ENCODE measurements around the gene CNGB1.
"Not testable (repeated sequence)": the region's sequence is repeated elsewhere in the genome, so short reads cannot be mapped to it uniquely, and the experiment has no call there.

CNGB1 gene

DNA sequence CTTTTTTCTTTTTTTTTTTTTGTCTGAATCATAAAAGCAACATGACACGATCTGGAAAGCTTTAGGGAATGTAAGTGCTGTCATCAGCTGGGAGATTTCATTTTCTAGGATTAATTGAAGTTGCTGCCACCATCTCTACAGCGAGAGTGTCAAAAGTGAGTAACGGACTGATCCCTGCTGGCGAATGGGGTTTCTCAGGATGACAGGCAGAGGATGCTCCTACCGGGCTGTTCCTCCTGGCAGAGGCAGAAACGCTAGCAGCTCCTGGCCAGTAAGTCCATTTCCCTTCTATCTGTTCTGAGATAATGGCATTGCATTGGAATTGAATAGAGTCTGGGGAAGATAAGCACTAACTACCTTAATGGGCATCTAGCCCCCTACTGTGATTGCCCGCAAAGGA, 88.1 kb downstream of the CNGB1 start:
- Histone ChIP-seq H3K9me3 (ENCODE audit: control insufficient read depth, low read length) (no peaks in the 10 kb centered on the region), H3K4me3 (ENCODE audit: low read length) (no peak overlapping the region), H3K4me1 (ENCODE audit: control insufficient read depth, insufficient read depth, low read length) (no peaks in the 10 kb centered on the region), H3K36me3 (ENCODE audit: control insufficient read depth, insufficient read depth, low read length) (no peaks in the 10 kb centered on the region), H3K9ac (ENCODE audit: low read length) (no peak overlapping the region), H3K27me3 (ENCODE audit: control insufficient read depth, insufficient read depth, low read length) (peaks cover 38% of the 10 kb centered on the region)

GRCh38 chr16:57882206-57882605, 88.7 kb downstream of the CNGB1 start:
- Histone ChIP-seq H3K4me1 (ENCODE audit: control insufficient read depth, insufficient read depth, low read length) (no peaks in the 10 kb centered on the region), H3K36me3 (ENCODE audit: control insufficient read depth, insufficient read depth, low read length) (no peaks in the 10 kb centered on the region), H3K27me3 (ENCODE audit: control insufficient read depth, insufficient read depth, low read length) (peaks cover 38% of the 10 kb centered on the region), H3K9me3 (ENCODE audit: control insufficient read depth, low read length) (no peaks in the 10 kb centered on the region), H3K4me3 (ENCODE audit: low read length) (no peak overlapping the region), H3K9ac (ENCODE audit: low read length) (no peak overlapping the region)

- Histone ChIP-seq H3K27me3 (ENCODE audit: control insufficient read depth, insufficient read depth, low read length) (peaks cover 24% of the 10 kb centered on the region), H3K9ac (ENCODE audit: low read length) (no peak overlapping the region), H3K36me3 (ENCODE audit: control insufficient read depth, insufficient read depth, low read length) (no peaks in the 10 kb centered on the region), H3K4me3 (ENCODE audit: low read length) (no peak overlapping the region), H3K4me1 (ENCODE audit: control insufficient read depth, insufficient read depth, low read length) (no peaks in the 10 kb centered on the region), H3K9me3 (ENCODE audit: control insufficient read depth, low read length) (no peaks in the 10 kb centered on the region)
Observed at GRCh38 chr16:57878586-57878985, 92.3 kb downstream of the CNGB1 start.

DNA sequence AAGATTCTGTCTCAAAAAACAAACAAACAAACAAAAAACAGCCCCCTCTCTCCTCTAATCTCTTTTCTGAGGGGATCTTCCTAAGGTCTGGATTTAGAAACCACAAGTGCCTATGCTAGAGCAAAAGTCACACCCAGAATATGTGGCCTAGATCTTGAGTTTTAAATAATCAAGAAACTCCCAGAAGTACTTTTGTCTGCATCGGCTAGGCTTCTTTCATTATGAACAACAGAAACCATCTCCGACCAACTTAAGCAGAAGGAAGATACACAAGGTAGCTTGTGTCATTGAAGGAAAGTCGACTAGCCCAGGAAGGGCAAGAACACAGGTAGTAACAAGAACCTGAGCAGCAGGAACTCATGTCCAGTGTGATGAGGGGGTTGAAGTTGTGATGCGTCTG, 94.7 kb downstream of the CNGB1 start:
- Histone ChIP-seq H3K9me3 (ENCODE audit: control insufficient read depth, low read length) (no peaks in the 10 kb centered on the region), H3K4me1 (ENCODE audit: control insufficient read depth, insufficient read depth, low read length) (no peaks in the 10 kb centered on the region), H3K36me3 (ENCODE audit: control insufficient read depth, insufficient read depth, low read length) (no peaks in the 10 kb centered on the region), H3K9ac (ENCODE audit: low read length) (no peak overlapping the region), H3K4me3 (ENCODE audit: low read length) (no peak overlapping the region), H3K27me3 (ENCODE audit: control insufficient read depth, insufficient read depth, low read length) (peaks cover 16% of the 10 kb centered on the region)

DNA sequence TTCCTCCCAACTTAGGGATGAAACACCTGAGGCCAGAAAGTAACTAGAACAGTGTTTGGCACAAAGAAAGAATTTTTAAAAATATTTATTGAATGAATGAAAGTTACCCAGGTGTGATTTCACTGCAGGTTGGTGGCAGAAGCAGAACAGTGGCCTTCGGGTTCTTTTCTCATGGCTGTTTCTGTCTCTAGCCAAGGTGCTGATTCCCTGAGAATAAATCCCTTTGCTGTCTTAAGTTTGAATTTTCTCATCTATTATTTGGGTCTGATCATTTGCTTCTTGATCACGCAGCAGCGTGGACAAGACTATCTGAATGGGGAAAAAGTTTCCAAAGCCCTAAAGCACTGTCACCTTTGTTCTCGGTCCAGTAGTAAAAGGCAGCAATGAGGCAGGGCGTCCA, 95.6 kb downstream of the CNGB1 start:
- Histone ChIP-seq H3K9me3 (ENCODE audit: control insufficient read depth, low read length) (no peaks in the 10 kb centered on the region), H3K4me1 (ENCODE audit: control insufficient read depth, insufficient read depth, low read length) (no peaks in the 10 kb centered on the region), H3K36me3 (ENCODE audit: control insufficient read depth, insufficient read depth, low read length) (no peaks in the 10 kb centered on the region), H3K4me3 (ENCODE audit: low read length) (no peak overlapping the region), H3K9ac (ENCODE audit: low read length) (no peak overlapping the region), H3K27me3 (ENCODE audit: control insufficient read depth, insufficient read depth, low read length) (peaks cover 16% of the 10 kb centered on the region)

DNA sequence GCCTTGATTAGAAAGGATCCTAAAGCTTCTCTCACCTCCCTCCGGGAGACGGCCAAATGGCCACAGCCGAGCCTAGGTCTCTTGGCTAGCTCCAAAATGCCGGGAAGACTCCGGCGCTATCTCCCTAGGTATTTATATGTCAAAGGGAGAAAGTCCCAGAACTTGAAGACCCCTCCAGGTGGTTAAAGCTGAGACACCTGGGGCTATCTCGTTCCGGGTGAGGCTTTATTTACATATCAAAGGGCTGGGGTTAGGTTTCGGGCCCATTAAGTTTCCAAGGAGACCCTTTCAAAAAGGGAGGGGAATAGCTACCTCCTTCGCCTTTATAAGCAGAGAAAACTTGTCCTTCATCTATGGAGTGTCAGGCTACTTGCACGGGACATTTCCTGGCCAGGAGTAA, 97.7 kb downstream of the CNGB1 start:
- H3K4me1 ChIP-seq (ENCODE audit: control insufficient read depth, insufficient read depth, low read length), result no peaks in the 10 kb centered on the region
- H3K9me3 ChIP-seq (ENCODE audit: control insufficient read depth, low read length), result no peaks in the 10 kb centered on the region
- no peak overlapping the region for H3K4me3 ChIP-seq (ENCODE audit: low read length)
- H3K27me3 ChIP-seq (ENCODE audit: control insufficient read depth, insufficient read depth, low read length), result peaks cover 11% of the 10 kb centered on the region
- H3K9ac ChIP-seq (ENCODE audit: low read length), result no peak overlapping the region
- no peaks in the 10 kb centered on the region for H3K36me3 ChIP-seq (ENCODE audit: control insufficient read depth, insufficient read depth, low read length)

DNA sequence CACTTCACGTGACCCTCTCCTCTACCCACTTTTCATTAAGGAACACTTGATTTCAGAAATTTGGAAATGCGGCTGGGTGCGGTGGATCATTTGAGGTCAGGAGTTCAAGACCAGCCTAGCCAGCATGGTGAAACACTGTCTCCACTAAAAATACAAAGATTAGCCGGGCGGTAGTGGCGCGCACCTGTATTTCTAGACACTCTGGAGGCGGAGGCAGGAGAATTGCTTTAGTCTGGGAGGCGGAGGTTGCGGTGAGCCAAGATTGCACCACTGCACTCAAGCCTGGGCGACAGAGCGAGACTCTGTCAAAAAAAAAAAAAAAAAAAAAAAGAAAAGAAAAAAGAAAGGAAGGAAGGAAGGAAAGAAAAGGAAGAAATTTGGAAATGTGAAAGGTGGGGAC, 98.2 kb downstream of the CNGB1 start:
- not testable (repeated sequence) for H3K9me3 ChIP-seq (ENCODE audit: control insufficient read depth, low read length); H3K4me3 ChIP-seq (ENCODE audit: low read length)

DNA sequence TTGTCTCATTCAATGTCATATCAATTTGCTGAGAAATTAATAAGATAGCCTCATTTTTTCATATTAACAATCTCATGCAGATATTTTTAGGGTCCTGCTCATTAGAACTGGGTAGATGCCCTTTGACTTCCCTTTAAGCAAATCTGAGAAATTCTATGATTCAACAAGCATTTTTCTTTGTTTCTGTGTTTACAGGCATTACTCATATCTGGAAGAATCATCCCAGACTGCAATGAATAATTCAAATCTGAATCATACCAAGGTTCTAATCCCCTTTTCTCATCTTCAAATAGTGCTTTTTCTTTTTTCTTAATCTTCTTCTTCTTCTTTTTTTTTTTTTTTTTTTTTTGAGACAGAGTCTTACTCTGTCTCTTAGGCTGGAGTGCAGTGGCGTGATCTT, 99.5 kb downstream of the CNGB1 start:
- H3K36me3 ChIP-seq (ENCODE audit: control insufficient read depth, insufficient read depth, low read length), result no peaks in the 10 kb centered on the region
- no peak overlapping the region for H3K9ac ChIP-seq (ENCODE audit: low read length)
- no peaks in the 10 kb centered on the region for H3K9me3 ChIP-seq (ENCODE audit: control insufficient read depth, low read length)
- no peak overlapping the region for H3K4me3 ChIP-seq (ENCODE audit: low read length)
- H3K4me1 ChIP-seq (ENCODE audit: control insufficient read depth, insufficient read depth, low read length), result no peaks in the 10 kb centered on the region
- H3K27me3 ChIP-seq (ENCODE audit: control insufficient read depth, insufficient read depth, low read length), result peaks cover 11% of the 10 kb centered on the region

More for the DNA sequence above, 98.2 kb downstream of the CNGB1 start:
- H3K27me3 ChIP-seq (ENCODE audit: control insufficient read depth, insufficient read depth, low read length), result peaks cover 11% of the 10 kb centered on the region
- not testable (repeated sequence) for H3K9ac ChIP-seq (ENCODE audit: low read length); H3K4me1 ChIP-seq (ENCODE audit: control insufficient read depth, insufficient read depth, low read length); H3K36me3 ChIP-seq (ENCODE audit: control insufficient read depth, insufficient read depth, low read length)

GRCh38 chr16:57870753-57871454, 100.0 kb downstream of the CNGB1 start:
- Histone ChIP-seq H3K9me3 (ENCODE audit: control insufficient read depth, low read length) (no peaks in the 10 kb centered on the region), H3K27me3 (ENCODE audit: control insufficient read depth, insufficient read depth, low read length) (peaks cover 11% of the 10 kb centered on the region), H3K4me1 (ENCODE audit: control insufficient read depth, insufficient read depth, low read length) (no peaks in the 10 kb centered on the region), H3K36me3 (ENCODE audit: control insufficient read depth, insufficient read depth, low read length) (no peaks in the 10 kb centered on the region), H3K9ac (ENCODE audit: low read length) (no peak overlapping the region), H3K4me3 (ENCODE audit: low read length) (no peak overlapping the region)

- Histone ChIP-seq H3K36me3 (ENCODE audit: control insufficient read depth, insufficient read depth, low read length) (no peaks in the 10 kb centered on the region), H3K27me3 (ENCODE audit: control insufficient read depth, insufficient read depth, low read length) (peaks cover 9% of the 10 kb centered on the region)
Observed at GRCh38 chr16:57868913-57869520, 101.9 kb downstream of the CNGB1 start.

DNA sequence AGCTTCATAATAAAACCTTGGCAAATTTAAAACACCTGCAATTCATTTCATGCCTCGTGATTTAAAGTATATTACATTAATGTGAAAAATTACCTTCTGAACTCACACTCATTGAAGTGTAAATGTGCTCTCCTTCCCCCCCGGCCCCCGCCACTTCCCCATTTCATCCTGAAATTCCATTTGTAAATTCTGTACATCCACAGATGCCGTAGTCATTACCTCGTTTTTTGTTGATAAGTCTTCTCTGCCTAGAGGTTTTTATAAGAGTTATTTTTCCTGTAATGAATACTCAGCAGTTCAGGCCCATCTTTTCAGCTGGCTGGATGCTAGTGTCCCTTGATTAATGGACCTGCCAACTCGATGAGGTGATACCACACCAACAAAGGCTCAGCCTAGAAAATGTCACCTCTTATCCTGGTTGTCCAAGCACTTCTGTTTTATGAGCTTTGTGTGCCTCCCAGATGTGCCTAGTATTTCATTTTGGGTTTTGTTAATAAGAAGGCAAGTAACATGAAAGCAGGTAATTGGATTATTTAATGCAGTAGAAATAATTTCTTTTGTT, 103.8 kb downstream of the CNGB1 start:
- no peaks in the 10 kb centered on the region for H3K4me1 ChIP-seq (ENCODE audit: control insufficient read depth, insufficient read depth, low read length)
- H3K36me3 ChIP-seq (ENCODE audit: control insufficient read depth, insufficient read depth, low read length), result no peaks in the 10 kb centered on the region
- no peaks in the 10 kb centered on the region for H3K27me3 ChIP-seq (ENCODE audit: control insufficient read depth, insufficient read depth, low read length)
- H3K4me3 ChIP-seq (ENCODE audit: low read length), result no peak overlapping the region
- H3K9me3 ChIP-seq (ENCODE audit: control insufficient read depth, low read length), result no peaks in the 10 kb centered on the region
- H3K9ac ChIP-seq (ENCODE audit: low read length), result no peak overlapping the region

More at GRCh38 chr16:57868913-57869520, 101.9 kb downstream of the CNGB1 start:
- no peaks in the 10 kb centered on the region for H3K9me3 ChIP-seq (ENCODE audit: control insufficient read depth, low read length)
- no peak overlapping the region for H3K4me3 ChIP-seq (ENCODE audit: low read length)
- no peaks in the 10 kb centered on the region for H3K4me1 ChIP-seq (ENCODE audit: control insufficient read depth, insufficient read depth, low read length)
- no peak overlapping the region for H3K9ac ChIP-seq (ENCODE audit: low read length)

- Histone ChIP-seq H3K4me1 (ENCODE audit: control insufficient read depth, insufficient read depth, low read length) (no peaks in the 10 kb centered on the region), H3K4me3 (ENCODE audit: low read length) (no peak overlapping the region), H3K27me3 (ENCODE audit: control insufficient read depth, insufficient read depth, low read length) (no peaks in the 10 kb centered on the region), H3K9ac (ENCODE audit: low read length) (no peak overlapping the region), H3K9me3 (ENCODE audit: control insufficient read depth, low read length) (no peaks in the 10 kb centered on the region), H3K36me3 (ENCODE audit: control insufficient read depth, insufficient read depth, low read length) (no peaks in the 10 kb centered on the region)
Observed at GRCh38 chr16:57866529-57866918, 104.4 kb downstream of the CNGB1 start.

All from mucosa of stomach (tissue), 1 donor.